A549 (cell line): ENCODE data around the gene B3GNT5. TPM values are rescaled to one million over a fixed set of nuclear protein-coding genes. Genes with fewer than 3 reads are reported as not detected.

ENCODE experiments used
- ATAC-seq, 2 experiments: fragments of 200-7000 bp in 1 of 2; fragments of >200 bp in 1 of 2; cut with Nextera tagmentation in 1 of 2; cut with Tn5 transposase in 1 of 2; 3 replicates each; pipeline versions ENCODE4 v1.8.0 to v1.9.1; 2018 to 2020; ENCODE audit warnings: mild to moderate bottlenecking in 1 of 2, moderate library complexity in 1 of 2
- CTCF ChIA-PET: fragments of 300-600 bp; sonication (Branson Sonifier 250); formaldehyde crosslinking; extraction: SDS; loops from one replicate; lab custom pipeline; 2021; ENCODE audit warnings: antibody characterized with exemption, inconsistent platforms; lab: Yijun Ruan, JAX
- POLR2A ChIA-PET: fragments of 350-600 bp; formaldehyde crosslinking; extraction: SDS; loops from one replicate; lab custom pipeline; 2021; ENCODE audit warnings: antibody characterized with exemption, inconsistent platforms; lab: Yijun Ruan, JAX
- DNase-seq, 2 experiments: peaks; one replicate each; pipeline versions ENCODE4 v3.0.0 to v3.0.0-alpha.2; 2011 to 2016; ENCODE audit warnings: low read depth in 1 of 2, low spot score in 1 of 2
- FAIRE-seq: peaks from 2 replicates; lab custom pipeline; 2011; peaks lifted over from hg19 to GRCh38; lab: Jason Lieb, UNC
- H3K27ac ChIP-seq, 2 experiments: fragments of >200 bp; sonication (Bioruptor Twin); formaldehyde crosslinking; 3 replicates each; pipeline ENCODE4 v1.5.1; 2016 to 2017
- H3K4me1 ChIP-seq: fragments of >200 bp; sonication (Bioruptor Twin); formaldehyde crosslinking; 3 replicates; pipeline ENCODE4 v1.6.1; 2016
- H3K4me2 ChIP-seq: fragments of >200 bp; sonication (Bioruptor Twin); formaldehyde crosslinking; 3 replicates; pipeline ENCODE4 v1.6.1; 2016
- H3K4me3 ChIP-seq: fragments of >200 bp; sonication (Bioruptor Twin); formaldehyde crosslinking; 3 replicates; pipeline ENCODE4 v1.5.1; 2016
- H3K9me3 ChIP-seq: fragments of >200 bp; sonication (Bioruptor Twin); formaldehyde crosslinking; 3 replicates; pipeline ENCODE4 v1.6.1; 2016
- BCL3 ChIP-seq: fragments of >200 bp; sonication (Bioruptor Twin); formaldehyde crosslinking; IDR thresholded peaks from 3 replicates; pipeline ENCODE4 v1.6.1; 2016
- BHLHE40 ChIP-seq: IDR thresholded peaks from 2 replicates; pipeline ENCODE4 v1.6.1; 2012; ENCODE audit warnings: low read depth, low read length, inconsistent platforms
- CEBPB ChIP-seq, 2 experiments: fragments of >200 bp in 1 of 2; sonication (Bioruptor Twin) in 1 of 2; formaldehyde crosslinking in 1 of 2; IDR thresholded peaks; 2 replicates each; pipeline ENCODE4 v1.6.1; 2012 to 2016
- EHF ChIP-seq: fragments of 250-450 bp; sonication (Bioruptor Pico); IDR thresholded peaks from 2 replicates; pipeline ENCODE4 v1.5.0; 2020; ENCODE audit warnings: mild to moderate bottlenecking
- FOXS1 ChIP-seq: fragments of 250-450 bp; sonication (Bioruptor Pico); IDR thresholded peaks from 2 replicates; pipeline ENCODE4 v1.5.0; 2020; ENCODE audit warnings: mild to moderate bottlenecking, moderate library complexity
- HEYL ChIP-seq: fragments of 250-450 bp; sonication (Bioruptor Pico); IDR thresholded peaks from 2 replicates; pipeline ENCODE4 v1.8.0; 2021; ENCODE audit warnings: mild to moderate bottlenecking, moderate library complexity
- MYC ChIP-seq: IDR thresholded peaks from 2 replicates; pipeline ENCODE4 v1.6.1; 2012; ENCODE audit warnings: mild to moderate bottlenecking, inconsistent platforms, low read length, improper control_type of control experiment, borderline replicate concordance
- PHF8 ChIP-seq: fragments of 200-600 bp; sonication (generic); IDR thresholded peaks from 2 replicates; pipeline ENCODE4 v1.6.1; 2016; ENCODE audit warnings: low read depth, mild to moderate bottlenecking, antibody characterized with exemption, moderate library complexity, borderline replicate concordance
- RCOR1 ChIP-seq: fragments of 150-350 bp; IDR thresholded peaks from 2 replicates; pipeline ENCODE4 v1.6.1; 2014; ENCODE audit warnings: antibody characterized with exemption, low read length, low read depth
- SREBF2 ChIP-seq: fragments of 450-650 bp; IDR thresholded peaks from 2 replicates; pipeline ENCODE4 v1.6.1; 2014; ENCODE audit warnings: mild to moderate bottlenecking, moderate library complexity
- ZFP36 ChIP-seq: fragments of 450-650 bp; IDR thresholded peaks from 2 replicates; pipeline ENCODE4 v1.6.1; 2014; ENCODE audit warnings: borderline replicate concordance; ENCODE audit not compliant: partially characterized antibody
- ZNF302 ChIP-seq: fragments of 250-450 bp; sonication (Bioruptor Pico); IDR thresholded peaks from 2 replicates; pipeline ENCODE4 v1.9.0; 2021; ENCODE audit warnings: inconsistent platforms, mild to moderate bottlenecking, moderate library complexity
- ZSCAN20 ChIP-seq: fragments of 250-450 bp; sonication (Bioruptor Pico); IDR thresholded peaks from 2 replicates; pipeline ENCODE4 v1.8.0; 2022; ENCODE audit warnings: mild to moderate bottlenecking, moderate library complexity
- polyA plus RNA-seq, 4 experiments: library from polyadenylated mRNA; depleted of rRNA in 3 of 4; stranded (reverse); fragments of >200 nt; fragmentation: RNase III in 1 of 4; extraction: RNeasy Plus Mini Kit Qiagen cat#74134 plus additional on column Dnase treatment in 1 of 4; gene quantifications; 2 replicates in 3 of 4; 3 replicates in 1 of 4; pipeline ENCODE4 v1.2.3, GENCODE V29; 2011 to 2017
- small RNA-seq, 6 experiments: library from RNA; depleted of rRNA; stranded (forward); fragments of <200 nt; gene quantifications; one replicate each; pipeline ENCODE3, GENCODE V24; 2012

Gene B3GNT5
- polyA plus RNA-seq, 2 of the 4 experiments (the other 2 are of a cell fraction) = 4.7 to 11.7 TPM

- no peak for ATAC-seq
- ChIA-PET POLR2A (no interaction called here), CTCF (interaction anchor here (1.6 to 2.0 kb wide), 3 partner anchors 10 to 134 kb away, joined by 3 to 7 read pairs (median 5); no protein-coding TSS in a partner anchor)
- Histone ChIP-seq H3K27ac (no peak overlapping the region), H3K4me1 (0 out of 3 replicates have a peak, but pooled peaks cover 3% of the 10 kb centered on the region), H3K9me3 (no peaks in the 10 kb centered on the region), H3K4me3 (no peak overlapping the region), H3K4me2 (no peak overlapping the region)
- no peak for DNase-seq
- no peak for TF ChIP-seq BCL3
- no peak for TF ChIP-seq MYC
- TF ChIP-seq CEBPB (IDR thresholded peaks at IDR 0.05) = no peak
- TF ChIP-seq RCOR1 = no peak
- no peak for TF ChIP-seq HEYL (CRISPR knock-in tag)
- no peak for TF ChIP-seq FOXS1 (CRISPR knock-in tag)
- TF ChIP-seq SREBF2 = no peak
- no peak for TF ChIP-seq ZSCAN20 (CRISPR knock-in tag)
- no peak for TF ChIP-seq PHF8
- TF ChIP-seq EHF = no peak
- TF ChIP-seq ZFP36 = no peak
- TF ChIP-seq ZNF302 (CRISPR knock-in tag) = no peak
- TF ChIP-seq BHLHE40 = no peak
- FAIRE-seq = no peak
Observed at GRCh38 chr3:183319371-183319770, 66.3 kb downstream of the B3GNT5 start.

Small RNA genes within 50 kb of the gene (small RNA-seq; reads per million reads assigned to genes)
- 0 reads per million in 6 experiments for gene RNA5SP151

Other genes with a start within 250 kb of the B3GNT5 start
- gene MCCC1, start 153.8 kb upstream of the B3GNT5 start, polyA plus RNA-seq (2011; rRNA removed) = 11.3 and 12.4 TPM in 2 replicates
- 10.3 to 11.9 TPM (median 11.8 TPM) in 3 replicates for gene MCCC1, start 153.8 kb upstream of the B3GNT5 start, polyA plus RNA-seq (2017; fragmentation: RNase III; extraction: RNeasy Plus Mini Kit Qiagen cat#74134 plus additional on column Dnase treatment)
- 0.72 and 0.91 TPM in 2 replicates for gene LAMP3, start 90.5 kb upstream of the B3GNT5 start, polyA plus RNA-seq (2011; rRNA removed)
- gene LAMP3, start 90.5 kb upstream of the B3GNT5 start, polyA plus RNA-seq (2017; fragmentation: RNase III; extraction: RNeasy Plus Mini Kit Qiagen cat#74134 plus additional on column Dnase treatment) = 0.06 to 0.15 TPM (median 0.14 TPM) in 3 replicates
- 0.05 and 0.12 TPM in 2 replicates for gene MCF2L2, start 175.4 kb downstream of the B3GNT5 start, polyA plus RNA-seq (2011; rRNA removed)
- gene MCF2L2, start 175.4 kb downstream of the B3GNT5 start, polyA plus RNA-seq (2017; fragmentation: RNase III; extraction: RNeasy Plus Mini Kit Qiagen cat#74134 plus additional on column Dnase treatment) = 0.03 to 0.04 TPM in 2 of 3 replicates, not detected in the other